GM19239 (cell line): ENCODE measurements around the gene HSPB6.

Experiments
- DNase-seq: peaks from one replicate; pipeline ENCODE4 v3.0.0; 2011; ENCODE audit warnings: low spot score; ENCODE audit not compliant: insufficient read length
- FAIRE-seq: peaks from 2 replicates; lab custom pipeline; 2011; peaks lifted over from hg19 to GRCh38; lab: Jason Lieb, UNC

HSPB6 gene

GRCh38 chr19:35768082-35768421 lies 11.2 kb upstream of the HSPB6 start:
- FAIRE-seq: no peak
- no peak for DNase-seq

GRCh38 chr19:35767288-35768081 lies 10.7 kb upstream of the HSPB6 start:
- no peak for DNase-seq
- no peak for FAIRE-seq

GRCh38 chr19:35766571-35767104 lies 9.8 kb upstream of the HSPB6 start:
- FAIRE-seq (no peak), DNase-seq (no peak)

GRCh38 chr19:35764432-35765315 lies 7.8 kb upstream of the HSPB6 start:
- FAIRE-seq (no peak), DNase-seq (no peak)

- DNase-seq (no peak), FAIRE-seq (no peak)
These were observed 4.0 kb upstream of the HSPB6 start for GRCh38 chr19:35760711-35761349.

GRCh38 chr19:35759697-35760096 lies 2.9 kb upstream of the HSPB6 start:
- FAIRE-seq: no peak
- no peak for DNase-seq

GRCh38 chr19:35757749-35758608 lies 1.1 kb upstream of the HSPB6 start, which contains the start of gene PROSER3:
Gene PROSER3 (plus strand): TSS chr19:35758176. CDS start chr19:35758216, 40 bp downstream.
- DNase-seq: peak; percentile 98

GRCh38 chr19:35757231-35757748 lies 461 bp upstream of the HSPB6 start:
- DNase-seq: no peak

More at GRCh38 chr19:35757749-35758608, 1.1 kb upstream of the HSPB6 start, which contains the start of gene PROSER3:
- peak; percentile 100 for FAIRE-seq

GRCh38 chr19:35755550-35756376 lies 1.1 kb downstream of the HSPB6 start:
- FAIRE-seq (no peak), DNase-seq (no peak)

More at GRCh38 chr19:35757231-35757748, 461 bp upstream of the HSPB6 start:
- no peak for FAIRE-seq

GRCh38 chr19:35755131-35755549 lies 1.7 kb downstream of the HSPB6 start:
- DNase-seq (no peak), FAIRE-seq (no peak)

GRCh38 chr19:35754370-35755130 lies 2.3 kb downstream of the HSPB6 start:
- FAIRE-seq (no peak), DNase-seq (no peak)

GRCh38 chr19:35753634-35754369 lies 3.0 kb downstream of the HSPB6 start:
- FAIRE-seq: no peak
- no peak for DNase-seq

- no peak for DNase-seq
- no peak for FAIRE-seq
These were observed 4.0 kb downstream of the HSPB6 start for GRCh38 chr19:35752746-35753350.

GRCh38 chr19:35751839-35752745 lies 4.7 kb downstream of the HSPB6 start:
- FAIRE-seq: no peak
- no peak for DNase-seq

- no peak for DNase-seq
- no peak for FAIRE-seq
These were observed 6.7 kb downstream of the HSPB6 start for GRCh38 chr19:35750167-35750566.
